WTC11 (cell line): ENCODE measurements around the gene ATP9A. TPM values are rescaled to one million over a fixed set of nuclear protein-coding genes. Genes with fewer than 3 reads are reported as not detected.

Experiments used
- ATAC-seq: fragments of 200-7000 bp; cut with Tn5 transposase; 2 replicates; pipeline ENCODE4 v1.10.0; 2021; ENCODE audit warnings: mild to moderate bottlenecking, moderate library complexity
- CTCF ChIA-PET: fragments of 300-600 bp; sonication (Branson Sonifier 250); formaldehyde crosslinking; loops from one replicate; lab custom pipeline; 2021; ENCODE audit warnings: antibody characterized with exemption; lab: Charles Lee
- POLR2A ChIA-PET: fragments of 350-600 bp; sonication (Branson Sonifier 250); formaldehyde crosslinking; loops from one replicate; lab custom pipeline; 2021; ENCODE audit warnings: antibody characterized with exemption; lab: Charles Lee
- DNase-seq: peaks from one replicate; pipeline ENCODE4 v3.0.0; 2021; ENCODE audit warnings: low spot score
- H3K27ac Mint-ChIP-seq: 2 replicates; pipeline ENCODE4 v1.8.0; 2021; ENCODE audit warnings: mixed read lengths
- H3K27me3 Mint-ChIP-seq: 2 replicates; pipeline ENCODE4 v1.8.0; 2021; ENCODE audit warnings: low read depth, mild to moderate bottlenecking, moderate library complexity, mixed read lengths
- H3K36me3 Mint-ChIP-seq: 2 replicates; pipeline ENCODE4 v1.8.0; 2021; ENCODE audit warnings: mixed read lengths
- H3K4me1 Mint-ChIP-seq: 2 replicates; pipeline ENCODE4 v1.8.0; 2022; ENCODE audit warnings: mixed read lengths
- H3K4me3 Mint-ChIP-seq: 2 replicates; pipeline ENCODE4 v1.8.0; 2021; ENCODE audit warnings: mild to moderate bottlenecking, moderate library complexity, mixed read lengths
- H3K9me3 Mint-ChIP-seq: 2 replicates; pipeline ENCODE4 v1.8.0; 2021; ENCODE audit warnings: mixed read lengths
- CREM ChIP-seq: sonication (generic); formaldehyde crosslinking; IDR thresholded peaks from 2 replicates; pipeline ENCODE4 v1.8.1; 2022; ENCODE audit warnings: mild to moderate bottlenecking, missing genetic modification reagents, moderate library complexity
- ETV6 ChIP-seq: sonication (generic); formaldehyde crosslinking; IDR thresholded peaks from 2 replicates; pipeline ENCODE4 v1.8.1; 2022; ENCODE audit warnings: mild to moderate bottlenecking, missing genetic modification reagents
- FOXK1 ChIP-seq: sonication (generic); formaldehyde crosslinking; IDR thresholded peaks from 2 replicates; pipeline ENCODE4 v1.8.0; 2022; ENCODE audit warnings: mild to moderate bottlenecking, moderate library complexity, missing genetic modification reagents
- GRHL2 ChIP-seq: fragments of 250-450 bp; sonication (Bioruptor Pico); IDR thresholded peaks from 2 replicates; pipeline ENCODE4 v1.8.0; 2022; ENCODE audit warnings: mild to moderate bottlenecking, moderate library complexity; ENCODE audit not compliant: insufficient replicate concordance, severe bottlenecking
- IRF2 ChIP-seq: sonication (generic); formaldehyde crosslinking; IDR thresholded peaks from 2 replicates; pipeline ENCODE4 v1.8.0; 2022; ENCODE audit warnings: low read depth, missing genetic modification reagents, borderline replicate concordance
- KAT7 ChIP-seq: sonication (generic); formaldehyde crosslinking; IDR thresholded peaks from 2 replicates; pipeline ENCODE4 v1.8.1; 2023; ENCODE audit warnings: missing genetic modification reagents, mild to moderate bottlenecking, borderline replicate concordance
- NFATC4 ChIP-seq: fragments of 250-450 bp; sonication (Bioruptor Pico); IDR thresholded peaks from 2 replicates; pipeline ENCODE4 v1.9.0; 2021; ENCODE audit warnings: mild to moderate bottlenecking
- NR3C1 ChIP-seq: sonication (generic); formaldehyde crosslinking; conservative IDR thresholded peaks from 2 replicates; pipeline ENCODE4 v1.8.1; 2023; ENCODE audit warnings: low read depth, mild to moderate bottlenecking, missing genetic modification reagents
- TCF7 ChIP-seq: sonication (generic); formaldehyde crosslinking; IDR thresholded peaks from 2 replicates; pipeline ENCODE4 v1.8.0; 2022; ENCODE audit warnings: mild to moderate bottlenecking, low read depth, missing genetic modification reagents, moderate library complexity
- TP53 ChIP-seq: sonication (generic); formaldehyde crosslinking; IDR thresholded peaks from 2 replicates; pipeline ENCODE4 v1.8.1; 2023; ENCODE audit warnings: mild to moderate bottlenecking, missing genetic modification reagents
- total RNA-seq: library from RNA; stranded (reverse); gene quantifications from 3 replicates; pipeline ENCODE4 v1.2.3, GENCODE V29; 2021
- TF ChIP-seq, protein P1 (sequence below): fragments of 250-450 bp; sonication (Bioruptor Pico); IDR thresholded peaks from 2 replicates; pipeline ENCODE4 v2.1.2; 2022; ENCODE audit warnings: mild to moderate bottlenecking, moderate library complexity
- TF ChIP-seq, protein P2 (sequence below): fragments of 250-450 bp; sonication (Bioruptor Pico); conservative IDR thresholded peaks from 2 replicates; pipeline ENCODE4 v1.9.0; 2021; ENCODE audit warnings: mild to moderate bottlenecking
- TF ChIP-seq, protein P3 (sequence below): sonication (generic); formaldehyde crosslinking; IDR thresholded peaks from 2 replicates; pipeline ENCODE4 v1.8.0; 2023; ENCODE audit warnings: mild to moderate bottlenecking, missing genetic modification reagents
- TF ChIP-seq, protein P4 (sequence below): sonication (generic); formaldehyde crosslinking; IDR thresholded peaks from 2 replicates; pipeline ENCODE4 v1.8.0; 2022; ENCODE audit warnings: mild to moderate bottlenecking, missing genetic modification reagents
- TF ChIP-seq, protein P5 (sequence below): sonication (generic); formaldehyde crosslinking; IDR thresholded peaks from 2 replicates; pipeline ENCODE4 v1.8.0; 2023; ENCODE audit warnings: missing genetic modification reagents, mild to moderate bottlenecking, borderline replicate concordance
- TF ChIP-seq, protein P6 (sequence below): sonication (generic); formaldehyde crosslinking; conservative IDR thresholded peaks from 2 replicates; pipeline ENCODE4 v1.8.1; 2022; ENCODE audit warnings: mild to moderate bottlenecking, missing genetic modification reagents
- TF ChIP-seq, protein P7 (sequence below): fragments of 250-450 bp; sonication (Bioruptor Pico); IDR thresholded peaks from 2 replicates; pipeline ENCODE4 v1.8.0; 2021; ENCODE audit warnings: mild to moderate bottlenecking
- TF ChIP-seq, protein P8 (sequence below): sonication (generic); formaldehyde crosslinking; IDR thresholded peaks from 2 replicates; pipeline ENCODE4 v1.8.1; 2022; ENCODE audit warnings: mild to moderate bottlenecking, missing genetic modification reagents, moderate library complexity, borderline replicate concordance

The ATP9A gene
- total RNA-seq, 1 experiment from 2014 or later = 5.0 TPM

DNA sequence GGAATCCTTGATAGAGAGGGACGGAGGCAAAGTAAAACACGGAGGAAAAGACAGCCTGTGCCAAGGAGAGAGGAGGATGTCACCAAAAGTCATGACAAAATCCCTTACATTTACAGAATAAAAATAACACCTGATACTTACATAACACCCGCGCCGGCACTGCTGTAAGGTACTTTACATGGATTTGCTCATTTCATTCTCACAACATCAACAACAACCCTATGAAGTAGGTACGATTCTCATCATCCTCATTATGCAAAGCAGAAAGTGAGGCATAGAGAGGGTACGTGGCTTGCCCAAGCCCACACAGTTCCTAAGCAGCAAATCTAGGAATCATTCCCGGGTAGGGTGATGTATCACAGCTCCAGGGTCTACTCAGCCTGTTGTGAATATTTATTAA lies 158.1 kb downstream of the ATP9A start:
- ATAC-seq = no peak
- POLR2A ChIA-PET = no interaction called here
- H3K27me3 Mint-ChIP-seq = no peaks in the 10 kb centered on the region
- 0 out of 2 replicates have a peak, but pooled peaks cover 5% of the 10 kb centered on the region for H3K4me1 Mint-ChIP-seq
- no peak overlapping the region for H3K4me3 Mint-ChIP-seq
- no peaks in the 10 kb centered on the region for H3K9me3 Mint-ChIP-seq
- TF ChIP-seq KAT7 (CRISPR knock-in tag) (no peak), NFATC4 (no peak), CREM (no peak), TP53 (CRISPR knock-in tag) (no peak), FOXK1 (CRISPR knock-in tag) (no peak), GRHL2 (CRISPR knock-in tag) (no peak), NR3C1 (no peak), TCF7 (no peak), ETV6 (no peak), IRF2 (no peak)
- TF ChIP-seq, protein P1, sequence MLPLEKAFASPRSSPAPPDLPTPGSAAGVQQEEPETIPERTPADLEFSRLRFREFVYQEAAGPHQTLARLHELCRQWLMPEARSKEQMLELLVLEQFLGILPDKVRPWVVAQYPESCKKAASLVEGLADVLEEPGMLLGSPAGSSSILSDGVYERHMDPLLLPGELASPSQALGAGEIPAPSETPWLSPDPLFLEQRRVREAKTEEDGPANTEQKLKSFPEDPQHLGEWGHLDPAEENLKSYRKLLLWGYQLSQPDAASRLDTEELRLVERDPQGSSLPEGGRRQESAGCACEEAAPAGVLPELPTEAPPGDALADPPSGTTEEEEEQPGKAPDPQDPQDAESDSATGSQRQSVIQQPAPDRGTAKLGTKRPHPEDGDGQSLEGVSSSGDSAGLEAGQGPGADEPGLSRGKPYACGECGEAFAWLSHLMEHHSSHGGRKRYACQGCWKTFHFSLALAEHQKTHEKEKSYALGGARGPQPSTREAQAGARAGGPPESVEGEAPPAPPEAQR (CRISPR knock-in tag) = no peak
- TF ChIP-seq, protein P2, sequence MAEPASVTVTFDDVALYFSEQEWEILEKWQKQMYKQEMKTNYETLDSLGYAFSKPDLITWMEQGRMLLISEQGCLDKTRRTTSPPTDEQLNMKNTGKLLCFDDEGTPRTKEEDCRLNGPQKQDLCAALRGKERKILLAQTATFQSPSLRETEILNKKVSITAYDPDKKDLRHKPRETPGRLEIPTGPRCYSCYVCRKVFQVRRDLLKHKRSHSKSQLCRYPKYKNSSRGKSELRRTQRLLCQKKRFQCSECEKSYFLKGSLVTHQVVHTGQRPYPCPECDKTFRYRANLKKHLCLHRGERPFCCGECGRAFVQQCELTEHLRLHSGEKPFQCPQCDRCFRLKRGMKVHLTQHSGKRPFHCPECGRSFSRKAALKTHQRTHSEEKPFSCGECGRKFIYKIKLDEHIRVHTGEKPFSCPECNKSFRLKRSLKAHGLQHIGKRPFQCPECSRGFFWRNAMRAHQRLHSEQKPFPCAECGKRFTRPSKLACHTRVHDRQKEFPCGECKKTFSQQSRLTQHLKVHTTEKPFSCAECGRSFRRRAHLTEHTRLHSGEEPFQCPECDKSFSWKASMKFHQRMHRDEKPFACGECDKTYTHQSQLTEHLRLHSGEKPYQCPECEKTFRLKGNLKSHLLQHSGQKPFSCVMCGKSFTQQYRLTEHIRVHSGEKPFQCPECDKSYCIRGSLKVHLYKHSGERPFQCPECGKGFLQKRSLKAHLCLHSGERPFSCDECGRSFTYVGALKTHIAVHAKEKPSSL = no peak
- TF ChIP-seq, protein P3, sequence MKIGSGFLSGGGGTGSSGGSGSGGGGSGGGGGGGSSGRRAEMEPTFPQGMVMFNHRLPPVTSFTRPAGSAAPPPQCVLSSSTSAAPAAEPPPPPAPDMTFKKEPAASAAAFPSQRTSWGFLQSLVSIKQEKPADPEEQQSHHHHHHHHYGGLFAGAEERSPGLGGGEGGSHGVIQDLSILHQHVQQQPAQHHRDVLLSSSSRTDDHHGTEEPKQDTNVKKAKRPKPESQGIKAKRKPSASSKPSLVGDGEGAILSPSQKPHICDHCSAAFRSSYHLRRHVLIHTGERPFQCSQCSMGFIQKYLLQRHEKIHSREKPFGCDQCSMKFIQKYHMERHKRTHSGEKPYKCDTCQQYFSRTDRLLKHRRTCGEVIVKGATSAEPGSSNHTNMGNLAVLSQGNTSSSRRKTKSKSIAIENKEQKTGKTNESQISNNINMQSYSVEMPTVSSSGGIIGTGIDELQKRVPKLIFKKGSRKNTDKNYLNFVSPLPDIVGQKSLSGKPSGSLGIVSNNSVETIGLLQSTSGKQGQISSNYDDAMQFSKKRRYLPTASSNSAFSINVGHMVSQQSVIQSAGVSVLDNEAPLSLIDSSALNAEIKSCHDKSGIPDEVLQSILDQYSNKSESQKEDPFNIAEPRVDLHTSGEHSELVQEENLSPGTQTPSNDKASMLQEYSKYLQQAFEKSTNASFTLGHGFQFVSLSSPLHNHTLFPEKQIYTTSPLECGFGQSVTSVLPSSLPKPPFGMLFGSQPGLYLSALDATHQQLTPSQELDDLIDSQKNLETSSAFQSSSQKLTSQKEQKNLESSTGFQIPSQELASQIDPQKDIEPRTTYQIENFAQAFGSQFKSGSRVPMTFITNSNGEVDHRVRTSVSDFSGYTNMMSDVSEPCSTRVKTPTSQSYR (CRISPR knock-in tag) = no peak
- TF ChIP-seq, protein P4, sequence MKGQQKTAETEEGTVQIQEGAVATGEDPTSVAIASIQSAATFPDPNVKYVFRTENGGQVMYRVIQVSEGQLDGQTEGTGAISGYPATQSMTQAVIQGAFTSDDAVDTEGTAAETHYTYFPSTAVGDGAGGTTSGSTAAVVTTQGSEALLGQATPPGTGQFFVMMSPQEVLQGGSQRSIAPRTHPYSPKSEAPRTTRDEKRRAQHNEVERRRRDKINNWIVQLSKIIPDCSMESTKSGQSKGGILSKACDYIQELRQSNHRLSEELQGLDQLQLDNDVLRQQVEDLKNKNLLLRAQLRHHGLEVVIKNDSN (CRISPR knock-in tag) = no peak
- TF ChIP-seq, protein P5, sequence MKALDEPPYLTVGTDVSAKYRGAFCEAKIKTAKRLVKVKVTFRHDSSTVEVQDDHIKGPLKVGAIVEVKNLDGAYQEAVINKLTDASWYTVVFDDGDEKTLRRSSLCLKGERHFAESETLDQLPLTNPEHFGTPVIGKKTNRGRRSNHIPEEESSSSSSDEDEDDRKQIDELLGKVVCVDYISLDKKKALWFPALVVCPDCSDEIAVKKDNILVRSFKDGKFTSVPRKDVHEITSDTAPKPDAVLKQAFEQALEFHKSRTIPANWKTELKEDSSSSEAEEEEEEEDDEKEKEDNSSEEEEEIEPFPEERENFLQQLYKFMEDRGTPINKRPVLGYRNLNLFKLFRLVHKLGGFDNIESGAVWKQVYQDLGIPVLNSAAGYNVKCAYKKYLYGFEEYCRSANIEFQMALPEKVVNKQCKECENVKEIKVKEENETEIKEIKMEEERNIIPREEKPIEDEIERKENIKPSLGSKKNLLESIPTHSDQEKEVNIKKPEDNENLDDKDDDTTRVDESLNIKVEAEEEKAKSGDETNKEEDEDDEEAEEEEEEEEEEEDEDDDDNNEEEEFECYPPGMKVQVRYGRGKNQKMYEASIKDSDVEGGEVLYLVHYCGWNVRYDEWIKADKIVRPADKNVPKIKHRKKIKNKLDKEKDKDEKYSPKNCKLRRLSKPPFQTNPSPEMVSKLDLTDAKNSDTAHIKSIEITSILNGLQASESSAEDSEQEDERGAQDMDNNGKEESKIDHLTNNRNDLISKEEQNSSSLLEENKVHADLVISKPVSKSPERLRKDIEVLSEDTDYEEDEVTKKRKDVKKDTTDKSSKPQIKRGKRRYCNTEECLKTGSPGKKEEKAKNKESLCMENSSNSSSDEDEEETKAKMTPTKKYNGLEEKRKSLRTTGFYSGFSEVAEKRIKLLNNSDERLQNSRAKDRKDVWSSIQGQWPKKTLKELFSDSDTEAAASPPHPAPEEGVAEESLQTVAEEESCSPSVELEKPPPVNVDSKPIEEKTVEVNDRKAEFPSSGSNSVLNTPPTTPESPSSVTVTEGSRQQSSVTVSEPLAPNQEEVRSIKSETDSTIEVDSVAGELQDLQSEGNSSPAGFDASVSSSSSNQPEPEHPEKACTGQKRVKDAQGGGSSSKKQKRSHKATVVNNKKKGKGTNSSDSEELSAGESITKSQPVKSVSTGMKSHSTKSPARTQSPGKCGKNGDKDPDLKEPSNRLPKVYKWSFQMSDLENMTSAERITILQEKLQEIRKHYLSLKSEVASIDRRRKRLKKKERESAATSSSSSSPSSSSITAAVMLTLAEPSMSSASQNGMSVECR (CRISPR knock-in tag) = no peak
- TF ChIP-seq, protein P6, sequence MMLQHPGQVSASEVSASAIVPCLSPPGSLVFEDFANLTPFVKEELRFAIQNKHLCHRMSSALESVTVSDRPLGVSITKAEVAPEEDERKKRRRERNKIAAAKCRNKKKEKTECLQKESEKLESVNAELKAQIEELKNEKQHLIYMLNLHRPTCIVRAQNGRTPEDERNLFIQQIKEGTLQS (CRISPR knock-in tag) = no peak
- TF ChIP-seq, protein P7, sequence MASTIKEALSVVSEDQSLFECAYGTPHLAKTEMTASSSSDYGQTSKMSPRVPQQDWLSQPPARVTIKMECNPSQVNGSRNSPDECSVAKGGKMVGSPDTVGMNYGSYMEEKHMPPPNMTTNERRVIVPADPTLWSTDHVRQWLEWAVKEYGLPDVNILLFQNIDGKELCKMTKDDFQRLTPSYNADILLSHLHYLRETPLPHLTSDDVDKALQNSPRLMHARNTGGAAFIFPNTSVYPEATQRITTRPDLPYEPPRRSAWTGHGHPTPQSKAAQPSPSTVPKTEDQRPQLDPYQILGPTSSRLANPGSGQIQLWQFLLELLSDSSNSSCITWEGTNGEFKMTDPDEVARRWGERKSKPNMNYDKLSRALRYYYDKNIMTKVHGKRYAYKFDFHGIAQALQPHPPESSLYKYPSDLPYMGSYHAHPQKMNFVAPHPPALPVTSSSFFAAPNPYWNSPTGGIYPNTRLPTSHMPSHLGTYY (CRISPR knock-in tag) = no peak
- TF ChIP-seq, protein P8, sequence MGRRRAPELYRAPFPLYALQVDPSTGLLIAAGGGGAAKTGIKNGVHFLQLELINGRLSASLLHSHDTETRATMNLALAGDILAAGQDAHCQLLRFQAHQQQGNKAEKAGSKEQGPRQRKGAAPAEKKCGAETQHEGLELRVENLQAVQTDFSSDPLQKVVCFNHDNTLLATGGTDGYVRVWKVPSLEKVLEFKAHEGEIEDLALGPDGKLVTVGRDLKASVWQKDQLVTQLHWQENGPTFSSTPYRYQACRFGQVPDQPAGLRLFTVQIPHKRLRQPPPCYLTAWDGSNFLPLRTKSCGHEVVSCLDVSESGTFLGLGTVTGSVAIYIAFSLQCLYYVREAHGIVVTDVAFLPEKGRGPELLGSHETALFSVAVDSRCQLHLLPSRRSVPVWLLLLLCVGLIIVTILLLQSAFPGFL = no peak
- no peak for DNase-seq
- no peak overlapping the region for H3K27ac Mint-ChIP-seq
- CTCF ChIA-PET = interaction anchor here (1.0 to 2.9 kb wide), 8 partner anchors 10 to 629 kb away, joined by 3 to 17 read pairs (median 6); no protein-coding TSS in a partner anchor
- no peaks in the 10 kb centered on the region for H3K36me3 Mint-ChIP-seq
